ENCODE results near the gene ZNF317. TPM values are rescaled to one million over a fixed set of nuclear protein-coding genes. Genes with fewer than 3 reads are reported as not detected.

Gene ZNF317
- total and polyA plus RNA-seq, 3 experiments from 2014 or later: 50.7 to 59.7 (median 54.1) TPM

GRCh38 chr19:9155591-9155990 is 15.4 kb downstream of the ZNF317 start:
- Histone ChIP-seq H3K4me3 (ENCODE audit: low read length) (no peak overlapping the region), H3K36me3 (ENCODE audit: insufficient read depth, low read length) (peaks cover 37% of the 10 kb centered on the region), H3K27me3 (ENCODE audit: insufficient read depth, low read length, poor library complexity, severe bottlenecking) (no peaks in the 10 kb centered on the region), H3K27ac (ENCODE audit: low read depth, low read length) (no peak overlapping the region), H3K4me1 (ENCODE audit: insufficient read depth, low read length) (peaks cover 8% of the 10 kb centered on the region), H3K9me3 (ENCODE audit: low read length) (peaks cover 4% of the 10 kb centered on the region)
- peaks cover 0 to 7% (median 4%) of the 10 kb centered on the region in 5 donors for H3K9me3 Mint-ChIP-seq
- no peak overlapping the region for H3K4me3 Mint-ChIP-seq
- no peak for DNase-seq
- ChIA-PET POLR2A (no interaction called here), CTCF (no interaction called here)
- H3K27me3 Mint-ChIP-seq: peaks cover 0 to 1% of the 10 kb centered on the region in 2 donors
- H3K27ac Mint-ChIP-seq: peak overlapping the region in 2 of 8 donors; percentile 47 to 64
- peaks cover 30 to 76% (median 38%) of the 10 kb centered on the region in 3 donors for H3K36me3 Mint-ChIP-seq
- H3K4me1 Mint-ChIP-seq: peaks cover 45 to 55% (median 53%) of the 10 kb centered on the region in 3 donors

GRCh38 chr19:9156304-9156703 is 16.1 kb downstream of the ZNF317 start:
- Histone ChIP-seq H3K4me1 (ENCODE audit: insufficient read depth, low read length) (peaks cover under 1% of the 10 kb centered on the region), H3K36me3 (ENCODE audit: insufficient read depth, low read length) (peaks cover 44% of the 10 kb centered on the region), H3K9me3 (ENCODE audit: low read length) (peaks cover 4% of the 10 kb centered on the region), H3K27ac (ENCODE audit: low read depth, low read length) (no peak overlapping the region), H3K4me3 (ENCODE audit: low read length) (no peak overlapping the region), H3K27me3 (ENCODE audit: insufficient read depth, low read length, poor library complexity, severe bottlenecking) (no peaks in the 10 kb centered on the region)
- Mint-ChIP-seq H3K36me3 (peaks cover 33 to 82% (median 44%) of the 10 kb centered on the region in 3 donors), H3K27me3 (peaks cover 0 to 1% of the 10 kb centered on the region in 2 donors), H3K4me3 (no peak overlapping the region), H3K27ac (peak overlapping the region in 1 of 8 donors; percentile 65), H3K9me3 (peaks cover 0 to 9% (median 4%) of the 10 kb centered on the region in 5 donors), H3K4me1 (peaks cover 38 to 48% (median 46%) of the 10 kb centered on the region in 3 donors)
- no peak for DNase-seq
- ChIA-PET CTCF (no interaction called here), POLR2A (no interaction called here)

- no peak overlapping the region for H3K4me3 Mint-ChIP-seq
- no peak overlapping the region for H3K4me3 ChIP-seq (ENCODE audit: low read length)
- H3K9me3 Mint-ChIP-seq: peaks cover 0 to 10% (median 4%) of the 10 kb centered on the region in 5 donors
- H3K36me3 ChIP-seq (ENCODE audit: insufficient read depth, low read length): peaks cover 63% of the 10 kb centered on the region
- peaks cover 12 to 18% (median 13%) of the 10 kb centered on the region in 3 donors for H3K4me1 Mint-ChIP-seq
- no peak for DNase-seq
- no peaks in the 10 kb centered on the region for H3K4me1 ChIP-seq (ENCODE audit: insufficient read depth, low read length)
- H3K36me3 Mint-ChIP-seq: peaks cover 44 to 96% (median 58%) of the 10 kb centered on the region in 3 donors
- H3K27me3 Mint-ChIP-seq: peaks cover 0 to 1% of the 10 kb centered on the region in 2 donors
- no peaks in the 10 kb centered on the region for H3K27me3 ChIP-seq (ENCODE audit: insufficient read depth, low read length, poor library complexity, severe bottlenecking)
- no peak overlapping the region for H3K27ac ChIP-seq (ENCODE audit: low read depth, low read length)
- H3K9me3 ChIP-seq (ENCODE audit: low read length): peaks cover 4% of the 10 kb centered on the region
- H3K27ac Mint-ChIP-seq: no peak overlapping the region
- CTCF ChIA-PET: interaction anchor here (1.4 kb wide), 1 partner anchor 13 kb away, joined by 3 read pairs; no protein-coding TSS in a partner anchor
- POLR2A ChIA-PET: no interaction called here
Measured at GRCh38 chr19:9159891-9160290, 19.7 kb downstream of the ZNF317 start.

- Mint-ChIP-seq H3K9me3 (peaks cover 0 to 10% (median 4%) of the 10 kb centered on the region in 5 donors), H3K27me3 (peaks cover 0 to 1% of the 10 kb centered on the region in 2 donors), H3K4me3 (no peak overlapping the region), H3K27ac (no peak overlapping the region), H3K36me3 (peaks cover 44 to 92% (median 60%) of the 10 kb centered on the region in 3 donors), H3K4me1 (peaks cover 0 to 4% (median 2%) of the 10 kb centered on the region in 3 donors)
- CTCF ChIA-PET: no interaction called here
- H3K9me3 ChIP-seq (ENCODE audit: low read length): peaks cover 4% of the 10 kb centered on the region
- no peaks in the 10 kb centered on the region for H3K4me1 ChIP-seq (ENCODE audit: insufficient read depth, low read length)
- no peak overlapping the region for H3K27ac ChIP-seq (ENCODE audit: low read depth, low read length)
- POLR2A ChIA-PET: no interaction called here
- H3K36me3 ChIP-seq (ENCODE audit: insufficient read depth, low read length): peaks cover 59% of the 10 kb centered on the region
- H3K27me3 ChIP-seq (ENCODE audit: insufficient read depth, low read length, poor library complexity, severe bottlenecking): no peaks in the 10 kb centered on the region
- DNase-seq: no peak
- H3K4me3 ChIP-seq (ENCODE audit: low read length): no peak overlapping the region
Measured at GRCh38 chr19:9161427-9161826, 21.2 kb downstream of the ZNF317 start.

GRCh38 chr19:9165261-9165660 is 25.1 kb downstream of the ZNF317 start:
- Histone ChIP-seq H3K27me3 (ENCODE audit: insufficient read depth, low read length, poor library complexity, severe bottlenecking) (no peaks in the 10 kb centered on the region), H3K4me1 (ENCODE audit: insufficient read depth, low read length) (no peaks in the 10 kb centered on the region), H3K9me3 (ENCODE audit: low read length) (no peaks in the 10 kb centered on the region), H3K36me3 (ENCODE audit: insufficient read depth, low read length) (peaks cover 29% of the 10 kb centered on the region), H3K27ac (ENCODE audit: low read depth, low read length) (no peak overlapping the region), H3K4me3 (ENCODE audit: low read length) (no peak overlapping the region)
- POLR2A ChIA-PET: no interaction called here
- H3K27me3 Mint-ChIP-seq: no peaks in the 10 kb centered on the region
- CTCF ChIA-PET: no interaction called here
- DNase-seq: no peak
- peaks cover 0 to 9% (median 0%) of the 10 kb centered on the region in 5 donors for H3K9me3 Mint-ChIP-seq
- H3K27ac Mint-ChIP-seq: no peak overlapping the region
- peaks cover 28 to 64% (median 50%) of the 10 kb centered on the region in 3 donors for H3K36me3 Mint-ChIP-seq
- peaks cover 0 to 4% (median 1%) of the 10 kb centered on the region in 3 donors for H3K4me1 Mint-ChIP-seq
- H3K4me3 Mint-ChIP-seq: no peak overlapping the region

GRCh38 chr19:9166846-9167245 is 26.6 kb downstream of the ZNF317 start:
- Mint-ChIP-seq H3K4me3 (no peak overlapping the region), H3K27me3 (no peaks in the 10 kb centered on the region), H3K27ac (no peak overlapping the region), H3K4me1 (peaks cover 0 to 4% (median 1%) of the 10 kb centered on the region in 3 donors), H3K36me3 (peaks cover 13 to 48% (median 34%) of the 10 kb centered on the region in 3 donors), H3K9me3 (peaks cover 0 to 4% (median 0%) of the 10 kb centered on the region in 5 donors)
- Histone ChIP-seq H3K4me3 (ENCODE audit: low read length) (no peak overlapping the region), H3K36me3 (ENCODE audit: insufficient read depth, low read length) (peaks cover 13% of the 10 kb centered on the region), H3K27ac (ENCODE audit: low read depth, low read length) (no peak overlapping the region), H3K4me1 (ENCODE audit: insufficient read depth, low read length) (no peaks in the 10 kb centered on the region), H3K27me3 (ENCODE audit: insufficient read depth, low read length, poor library complexity, severe bottlenecking) (no peaks in the 10 kb centered on the region), H3K9me3 (ENCODE audit: low read length) (no peaks in the 10 kb centered on the region)
- no peak for DNase-seq
- CTCF ChIA-PET: no interaction called here
- POLR2A ChIA-PET: no interaction called here

- POLR2A ChIA-PET: no interaction called here
- H3K27ac ChIP-seq (ENCODE audit: low read depth, low read length): no peak overlapping the region
- no peaks in the 10 kb centered on the region for H3K36me3 ChIP-seq (ENCODE audit: insufficient read depth, low read length)
- H3K9me3 ChIP-seq (ENCODE audit: low read length): no peaks in the 10 kb centered on the region
- H3K27ac Mint-ChIP-seq: no peak overlapping the region
- H3K27me3 Mint-ChIP-seq: no peaks in the 10 kb centered on the region
- no peak overlapping the region for H3K4me3 ChIP-seq (ENCODE audit: low read length)
- H3K36me3 Mint-ChIP-seq: peaks cover 0 to 9% (median 9%) of the 10 kb centered on the region in 3 donors
- H3K4me1 Mint-ChIP-seq: no peaks in the 10 kb centered on the region
- H3K9me3 Mint-ChIP-seq: peaks cover 0 to 5% (median 3%) of the 10 kb centered on the region in 5 donors
- H3K4me3 Mint-ChIP-seq: no peak overlapping the region
- H3K4me1 ChIP-seq (ENCODE audit: insufficient read depth, low read length): no peaks in the 10 kb centered on the region
- DNase-seq: no peak
- CTCF ChIA-PET: no interaction called here
- H3K27me3 ChIP-seq (ENCODE audit: insufficient read depth, low read length, poor library complexity, severe bottlenecking): no peaks in the 10 kb centered on the region
Measured at GRCh38 chr19:9171393-9171991, 31.3 kb downstream of the ZNF317 start.

GRCh38 chr19:9175326-9175725 is 35.1 kb downstream of the ZNF317 start:
- no peaks in the 10 kb centered on the region for H3K9me3 ChIP-seq (ENCODE audit: low read length)
- ChIA-PET POLR2A (no interaction called here), CTCF (no interaction called here)
- Mint-ChIP-seq H3K27me3 (peaks cover 5 to 10% of the 10 kb centered on the region in 2 donors), H3K36me3 (peaks cover 0 to 4% (median 0%) of the 10 kb centered on the region in 3 donors), H3K27ac (no peak overlapping the region), H3K4me1 (no peaks in the 10 kb centered on the region), H3K4me3 (no peak overlapping the region), H3K9me3 (peaks cover 0 to 3% (median 0%) of the 10 kb centered on the region in 5 donors)
- no peak for DNase-seq
- no peaks in the 10 kb centered on the region for H3K27me3 ChIP-seq (ENCODE audit: insufficient read depth, low read length, poor library complexity, severe bottlenecking)
- no peak overlapping the region for H3K27ac ChIP-seq (ENCODE audit: low read depth, low read length)
- H3K4me1 ChIP-seq (ENCODE audit: insufficient read depth, low read length): no peaks in the 10 kb centered on the region
- H3K4me3 ChIP-seq (ENCODE audit: low read length): no peak overlapping the region
- no peaks in the 10 kb centered on the region for H3K36me3 ChIP-seq (ENCODE audit: insufficient read depth, low read length)
